Loucy (cell line): ENCODE results near the gene HSD11B1L.

Source experiments
- H2AFZ ChIP-seq: fragments of 200-600 bp; sonication (generic); 2 replicates; pipeline ENCODE4 v1.6.0; 2016; ENCODE audit warnings: antibody characterized with exemption, mild to moderate bottlenecking, low read length, moderate library complexity
- H3F3A ChIP-seq: fragments of 200-600 bp; 2 replicates; pipeline ENCODE4 v1.6.0; 2016; ENCODE audit warnings: antibody characterized with exemption, low read depth, mild to moderate bottlenecking
- H3K27me3 ChIP-seq: fragments of 200-600 bp; sonication (generic); 2 replicates; pipeline ENCODE4 v1.6.1; 2014; ENCODE audit warnings: low read length, mild to moderate bottlenecking; ENCODE audit not compliant: insufficient read depth, poor library complexity, severe bottlenecking
- H3K36me3 ChIP-seq: fragments of 200-600 bp; sonication (generic); 2 replicates; pipeline ENCODE4 v1.6.1; 2016; ENCODE audit warnings: low read length; ENCODE audit not compliant: insufficient read depth
- H3K4me1 ChIP-seq: fragments of 200-600 bp; sonication (generic); 2 replicates; pipeline ENCODE4 v1.5.1; 2014; ENCODE audit warnings: low read length, mild to moderate bottlenecking; ENCODE audit not compliant: insufficient read depth, poor library complexity, severe bottlenecking
- H3K4me2 ChIP-seq: fragments of 200-600 bp; sonication (generic); 2 replicates; pipeline ENCODE4 v1.6.0; 2014; ENCODE audit warnings: antibody characterized with exemption, low read length, low read depth, mild to moderate bottlenecking; ENCODE audit not compliant: poor library complexity, severe bottlenecking
- H3K4me3 ChIP-seq: fragments of 200-600 bp; sonication (generic); 2 replicates; pipeline ENCODE4 v1.5.1; 2014; ENCODE audit warnings: low read length, mild to moderate bottlenecking, mixed read lengths; ENCODE audit not compliant: poor library complexity, severe bottlenecking
- H3K79me2 ChIP-seq: fragments of 200-600 bp; sonication (generic); 2 replicates; pipeline ENCODE4 v1.6.1; 2014; ENCODE audit warnings: low read length; ENCODE audit not compliant: insufficient read depth
- H3K9ac ChIP-seq: fragments of 200-600 bp; sonication (generic); 2 replicates; pipeline ENCODE4 v1.6.0; 2014; ENCODE audit warnings: mild to moderate bottlenecking, low read depth, low read length, moderate library complexity; ENCODE audit not compliant: poor library complexity, severe bottlenecking
- H3K9me2 ChIP-seq: fragments of 200-600 bp; sonication (generic); replicated peaks from 2 replicates; pipeline ENCODE4 v1.6.1; 2016; ENCODE audit warnings: low read depth, low read length, mixed read lengths
- H3K9me3 ChIP-seq: fragments of 200-600 bp; sonication (generic); 2 replicates; pipeline ENCODE4 v1.6.1; 2014; ENCODE audit warnings: mild to moderate bottlenecking, antibody characterized with exemption, low read length, low read depth; ENCODE audit not compliant: insufficient read depth
- H4K20me1 ChIP-seq: fragments of 200-600 bp; sonication (generic); 2 replicates; pipeline ENCODE4 v1.6.0; 2014; ENCODE audit warnings: antibody characterized with exemption, low read length, mild to moderate bottlenecking; ENCODE audit not compliant: insufficient read depth, poor library complexity, severe bottlenecking
- CTCF ChIP-seq: fragments of 200-600 bp; sonication (generic); conservative IDR thresholded peaks from 2 replicates; pipeline ENCODE4 v1.5.1; 2014; ENCODE audit warnings: mild to moderate bottlenecking, antibody characterized with exemption, low read length
- EZH2phosphoT487 ChIP-seq: fragments of 200-600 bp; IDR thresholded peaks from 2 replicates; pipeline ENCODE4 v1.6.1; 2018; ENCODE audit warnings: antibody characterized with exemption, mild to moderate bottlenecking, moderate library complexity, borderline replicate concordance

HSD11B1L gene

GRCh38 chr19:5674714-5675113, 6.1 kb upstream of the HSD11B1L start:
- no peaks in the 10 kb centered on the region for H3K4me1 ChIP-seq
- H3K9me3 ChIP-seq = no peaks in the 10 kb centered on the region
- H4K20me1 ChIP-seq = no peaks in the 10 kb centered on the region
- H3F3A ChIP-seq = no peaks in the 10 kb centered on the region
- no peak overlapping the region for H2AFZ ChIP-seq
- TF ChIP-seq CTCF (no peak), EZH2phosphoT487 (no peak)
- peaks cover 3% of the 10 kb centered on the region; the same call in 1 of the 2 replicates for H3K79me2 ChIP-seq
- peaks cover 4% of the 10 kb centered on the region; the same call in 1 of the 2 replicates for H3K36me3 ChIP-seq
- no peak overlapping the region for H3K9ac ChIP-seq
- H3K4me3 ChIP-seq = no peak overlapping the region
- H3K9me2 ChIP-seq = no peaks in the 10 kb centered on the region
- no peak overlapping the region for H3K4me2 ChIP-seq
- H3K27me3 ChIP-seq = no peaks in the 10 kb centered on the region

- Histone ChIP-seq H2AFZ (no peak overlapping the region), H3K9me2 (no peaks in the 10 kb centered on the region), H3F3A (no peaks in the 10 kb centered on the region), H3K4me2 (no peak overlapping the region), H3K9me3 (no peaks in the 10 kb centered on the region), H3K27me3 (no peaks in the 10 kb centered on the region), H3K4me3 (no peak overlapping the region), H3K79me2 (peaks cover 7% of the 10 kb centered on the region; the same call in 1 of the 2 replicates), H4K20me1 (no peaks in the 10 kb centered on the region), H3K36me3 (no peaks in the 10 kb centered on the region), H3K9ac (no peak overlapping the region), H3K4me1 (no peaks in the 10 kb centered on the region)
- TF ChIP-seq CTCF = no peak
- no peak for TF ChIP-seq EZH2phosphoT487
Measured at GRCh38 chr19:5676105-5676771, 4.6 kb upstream of the HSD11B1L start.

GRCh38 chr19:5676772-5677105, 4.1 kb upstream of the HSD11B1L start:
- Histone ChIP-seq H3K4me2 (no peak overlapping the region), H3K9me2 (no peaks in the 10 kb centered on the region), H3K27me3 (no peaks in the 10 kb centered on the region), H3K79me2 (peaks cover 7% of the 10 kb centered on the region; the same call in 1 of the 2 replicates), H3K36me3 (no peaks in the 10 kb centered on the region), H3K9ac (no peak overlapping the region), H4K20me1 (no peaks in the 10 kb centered on the region), H3K4me1 (no peaks in the 10 kb centered on the region), H3K4me3 (no peak overlapping the region), H3K9me3 (no peaks in the 10 kb centered on the region), H3F3A (no peaks in the 10 kb centered on the region), H2AFZ (no peak overlapping the region)
- TF ChIP-seq EZH2phosphoT487 (no peak), CTCF (no peak)
